Mesenchymal stem cell (in vitro differentiated cells and primary cell): ENCODE measurements around the gene MS4A13. TPM values are rescaled to one million over a fixed set of nuclear protein-coding genes. Genes with fewer than 3 reads are reported as not detected.

Experiments used
- DNase-seq: peaks from one replicate; pipeline ENCODE4 v3.0.0-alpha.2; 2013
- H2AFZ ChIP-seq: one replicate; pipeline ENCODE4 v1.6.1; 2013; ENCODE audit warnings: low read depth, mild to moderate bottlenecking, control low read depth, inconsistent platforms, low read length, moderate library complexity
- H2AK5ac ChIP-seq: 2 replicates; pipeline ENCODE4 v1.6.1; 2013; ENCODE audit warnings: low read length, moderate library complexity, mild to moderate bottlenecking, inconsistent platforms; ENCODE audit not compliant: severe bottlenecking
- H2BK120ac ChIP-seq: one replicate; pipeline ENCODE4 v1.6.1; 2013; ENCODE audit warnings: low read depth, mild to moderate bottlenecking, inconsistent platforms, low read length, moderate library complexity
- H2BK12ac ChIP-seq, 2 experiments: one replicate each; pipeline ENCODE4 v1.6.1; 2013; ENCODE audit warnings: inconsistent platforms in 2 of 2, low read length in 2 of 2, mild to moderate bottlenecking in 2 of 2, moderate library complexity in 2 of 2, control low read depth in 1 of 2
- H2BK15ac ChIP-seq: one replicate; pipeline ENCODE4 v1.6.1; 2013; ENCODE audit warnings: mild to moderate bottlenecking, low read depth, inconsistent platforms; ENCODE audit not compliant: poor library complexity, severe bottlenecking
- H2BK5ac ChIP-seq: 2 replicates; pipeline ENCODE4 v1.6.1; 2013; ENCODE audit warnings: low read depth, mild to moderate bottlenecking, low read length, control low read depth, inconsistent platforms; ENCODE audit not compliant: poor library complexity, severe bottlenecking
- H3K14ac ChIP-seq, 2 experiments: one replicate each; pipeline ENCODE4 v1.6.1; 2013; ENCODE audit warnings: inconsistent platforms in 2 of 2, low read length in 2 of 2, control low read depth in 1 of 2, mild to moderate bottlenecking in 1 of 2, moderate library complexity in 1 of 2
- H3K18ac ChIP-seq, 2 experiments: one replicate each; pipeline ENCODE4 v1.6.1; 2013; ENCODE audit warnings: inconsistent platforms in 2 of 2, low read length in 2 of 2, control low read depth in 1 of 2, low read depth in 1 of 2, mild to moderate bottlenecking in 1 of 2
- H3K23ac ChIP-seq, 2 experiments: one replicate each; pipeline ENCODE4 v1.6.1; 2013; ENCODE audit warnings: inconsistent platforms in 2 of 2, low read length in 2 of 2, mild to moderate bottlenecking in 2 of 2, moderate library complexity in 2 of 2, control low read depth in 1 of 2
- H3K27ac ChIP-seq: 2 replicates; pipeline ENCODE4 v1.5.1; 2013; ENCODE audit warnings: mild to moderate bottlenecking, moderate library complexity, low read length, control low read depth, inconsistent platforms; ENCODE audit not compliant: poor library complexity, severe bottlenecking
- H3K27me3 ChIP-seq, 2 experiments: 2 replicates each; pipeline versions ENCODE4 v1.6.1 to v1.7.0; 2013; ENCODE audit warnings: low read length in 2 of 2, mild to moderate bottlenecking in 2 of 2, moderate library complexity in 2 of 2, control low read depth in 1 of 2, inconsistent platforms in 1 of 2; ENCODE audit not compliant: control insufficient read depth in 1 of 2, insufficient read depth in 1 of 2
- H3K36me3 ChIP-seq, 2 experiments: 2 replicates each; pipeline versions ENCODE4 v1.6.1 to v1.7.0; 2013; ENCODE audit warnings: low read length in 2 of 2, control low read depth in 1 of 2, inconsistent platforms in 1 of 2, low read depth in 1 of 2, mild to moderate bottlenecking in 1 of 2; ENCODE audit not compliant: insufficient read depth in 2 of 2, control insufficient read depth in 1 of 2
- H3K4ac ChIP-seq, 2 experiments: one replicate each; pipeline ENCODE4 v1.6.1; 2013; ENCODE audit warnings: inconsistent platforms in 2 of 2, low read length in 2 of 2, mild to moderate bottlenecking in 2 of 2, moderate library complexity in 2 of 2, control low read depth in 1 of 2, low read depth in 1 of 2
- H3K4me1 ChIP-seq: 2 replicates; pipeline ENCODE4 v1.6.1; 2013; ENCODE audit warnings: low read depth, low read length, control low read depth; ENCODE audit not compliant: control insufficient read depth, insufficient read depth
- H3K4me2 ChIP-seq: 2 replicates; pipeline ENCODE4 v1.6.1; 2013; ENCODE audit warnings: low read length, mild to moderate bottlenecking, inconsistent platforms; ENCODE audit not compliant: poor library complexity, severe bottlenecking
- H3K4me3 ChIP-seq, 2 experiments: 2 replicates each; pipeline versions ENCODE4 v1.5.1 to v1.7.0; 2013; ENCODE audit warnings: low read length in 2 of 2, mild to moderate bottlenecking in 2 of 2, control low read depth in 1 of 2, low read depth in 1 of 2; ENCODE audit not compliant: insufficient read depth in 1 of 2
- H3K79me1 ChIP-seq: replicated peaks from 2 replicates; pipeline ENCODE4 v1.6.1; 2013; ENCODE audit warnings: mild to moderate bottlenecking, control low read depth, low read length, inconsistent platforms; ENCODE audit not compliant: poor library complexity, severe bottlenecking
- H3K9ac ChIP-seq: 2 replicates; pipeline ENCODE4 v1.7.0; 2013; ENCODE audit warnings: mild to moderate bottlenecking, low read length, moderate library complexity
- H3K9me3 ChIP-seq: 2 replicates; pipeline ENCODE4 v1.7.0; 2013; ENCODE audit warnings: mild to moderate bottlenecking, low read length; ENCODE audit not compliant: control insufficient read depth
- H4K8ac ChIP-seq: one replicate; pipeline ENCODE4 v1.6.1; 2013; ENCODE audit warnings: inconsistent platforms, mild to moderate bottlenecking, low read length, moderate library complexity
- H4K91ac ChIP-seq: one replicate; pipeline ENCODE4 v1.6.1; 2013; ENCODE audit warnings: mild to moderate bottlenecking, low read length, inconsistent platforms
- WGBS: methylation state at CpG from one replicate; pipeline ENCODE4 v1.1.7; 2013; ENCODE audit warnings: mixed read lengths; 5-methylcytosine and 5-hydroxymethylcytosine counted together
- polyA plus RNA-seq, 2 experiments: library from polyadenylated mRNA; stranded (reverse); fragments of 200-250 nt; gene quantifications; one replicate each; pipeline ENCODE4 v1.2.3, GENCODE V29; 2013

MS4A13 gene
- polyA plus RNA-seq (2013, experiment 1 of 2) = not detected
- not detected for polyA plus RNA-seq (2013, experiment 2 of 2)

- H2BK120ac ChIP-seq = no peak within 1 kb of the TSS
- H2BK15ac ChIP-seq = no peak within 1 kb of the TSS
- no peaks in the 10 kb centered on the region for H3K79me1 ChIP-seq
- peak within 1 kb of the TSS in 1 of 2 experiments; percentile 7 for H3K4me3 ChIP-seq
- no peak for DNase-seq
- H3K18ac ChIP-seq = no peak within 1 kb of the TSS
- no peaks in the 10 kb centered on the region for H3K27me3 ChIP-seq
- H2BK12ac ChIP-seq = no peak within 1 kb of the TSS
- H3K14ac ChIP-seq = no peak within 1 kb of the TSS
- H4K91ac ChIP-seq = no peak within 1 kb of the TSS
- H3K9me3 ChIP-seq = peaks cover 5% of the 10 kb centered on the region
- no peak within 1 kb of the TSS for H2AFZ ChIP-seq
- H2BK5ac ChIP-seq = no peak within 1 kb of the TSS
- WGBS = 90% methylated on average over 26 of the region's 29 CpGs
- H4K8ac ChIP-seq = no peak within 1 kb of the TSS
- H3K9ac ChIP-seq = no peak within 1 kb of the TSS
- H3K4me1 ChIP-seq = no peaks in the 10 kb centered on the region
- H2AK5ac ChIP-seq = no peak within 1 kb of the TSS
- H3K23ac ChIP-seq = no peak within 1 kb of the TSS
- no peak within 1 kb of the TSS for H3K27ac ChIP-seq
- no peak within 1 kb of the TSS for H3K4ac ChIP-seq
- no peaks in the 10 kb centered on the region for H3K36me3 ChIP-seq
- H3K4me2 ChIP-seq = no peak within 1 kb of the TSS
These were observed at the start of gene MS4A13 for GRCh38 chr11:60515144-60515855. Gene MS4A13 (plus strand): TSS chr11:60515392. CDS start chr11:60518084, 2,692 bp downstream.

GRCh38 chr11:60468829-60469228, 46.4 kb upstream of the MS4A13 start:
- no peak overlapping the region for H3K18ac ChIP-seq
- H3K27ac ChIP-seq = no peak overlapping the region
- H3K79me1 ChIP-seq = no peaks in the 10 kb centered on the region
- no peak overlapping the region for H3K9ac ChIP-seq
- H3K4me3 ChIP-seq = no peak overlapping the region
- no peak overlapping the region for H4K8ac ChIP-seq
- H3K27me3 ChIP-seq = peaks cover 0 to 3% of the 10 kb centered on the region in 2 experiments
- no peak overlapping the region for H4K91ac ChIP-seq
- H3K4me2 ChIP-seq = no peak overlapping the region
- no peak overlapping the region for H3K4ac ChIP-seq
- no peak for DNase-seq
- H3K14ac ChIP-seq = no peak overlapping the region
- no peak overlapping the region for H2BK15ac ChIP-seq
- H2BK120ac ChIP-seq = no peak overlapping the region
- no peak overlapping the region for H2AK5ac ChIP-seq
- H3K23ac ChIP-seq = no peak overlapping the region
- no peaks in the 10 kb centered on the region for H3K4me1 ChIP-seq
- no peaks in the 10 kb centered on the region for H3K36me3 ChIP-seq
- no peaks in the 10 kb centered on the region for H3K9me3 ChIP-seq
- WGBS = 67% methylated on average over 2 of the region's 2 CpGs
- H2AFZ ChIP-seq = no peak overlapping the region
- no peak overlapping the region for H2BK12ac ChIP-seq
- H2BK5ac ChIP-seq = no peak overlapping the region

GRCh38 chr11:60469723-60470122, 45.5 kb upstream of the MS4A13 start:
- no peak overlapping the region for H4K8ac ChIP-seq
- no peak for DNase-seq
- H2BK5ac ChIP-seq = no peak overlapping the region
- no peaks in the 10 kb centered on the region for H3K79me1 ChIP-seq
- H3K27me3 ChIP-seq = peaks cover 0 to under 1% of the 10 kb centered on the region in 2 experiments
- H2BK12ac ChIP-seq = no peak overlapping the region
- no peak overlapping the region for H2BK15ac ChIP-seq
- H3K9ac ChIP-seq = no peak overlapping the region
- H4K91ac ChIP-seq = no peak overlapping the region
- no peaks in the 10 kb centered on the region for H3K4me1 ChIP-seq
- H3K14ac ChIP-seq = no peak overlapping the region
- H3K4me3 ChIP-seq = no peak overlapping the region
- H2AK5ac ChIP-seq = no peak overlapping the region
- no peaks in the 10 kb centered on the region for H3K9me3 ChIP-seq
- no peak overlapping the region for H2BK120ac ChIP-seq
- H3K4ac ChIP-seq = no peak overlapping the region
- WGBS = no CpG with 5 or more reads among the region's 2 CpGs
- H3K27ac ChIP-seq = no peak overlapping the region
- no peaks in the 10 kb centered on the region for H3K36me3 ChIP-seq
- H3K23ac ChIP-seq = no peak overlapping the region
- no peak overlapping the region for H2AFZ ChIP-seq
- no peak overlapping the region for H3K18ac ChIP-seq
- no peak overlapping the region for H3K4me2 ChIP-seq

- H3K27me3 ChIP-seq = no peaks in the 10 kb centered on the region
- H3K14ac ChIP-seq = no peak overlapping the region
- no peaks in the 10 kb centered on the region for H3K9me3 ChIP-seq
- no peaks in the 10 kb centered on the region for H3K4me1 ChIP-seq
- no peak overlapping the region for H2AK5ac ChIP-seq
- H3K18ac ChIP-seq = no peak overlapping the region
- H4K8ac ChIP-seq = no peak overlapping the region
- H3K23ac ChIP-seq = no peak overlapping the region
- H3K4me2 ChIP-seq = no peak overlapping the region
- no peaks in the 10 kb centered on the region for H3K36me3 ChIP-seq
- H2BK12ac ChIP-seq = no peak overlapping the region
- no peak overlapping the region for H3K4ac ChIP-seq
- 89% methylated on average over 3 of the region's 6 CpGs for WGBS
- no peak overlapping the region for H2BK15ac ChIP-seq
- DNase-seq = no peak
- H2BK5ac ChIP-seq = no peak overlapping the region
- no peak overlapping the region for H2BK120ac ChIP-seq
- H3K4me3 ChIP-seq = no peak overlapping the region
- H3K27ac ChIP-seq = no peak overlapping the region
- H4K91ac ChIP-seq = no peak overlapping the region
- H3K9ac ChIP-seq = no peak overlapping the region
- no peaks in the 10 kb centered on the region for H3K79me1 ChIP-seq
- H2AFZ ChIP-seq = no peak overlapping the region
These were observed 38.2 kb upstream of the MS4A13 start for GRCh38 chr11:60477035-60477445.
